HepG2 (cell line): ENCODE data around the gene CAND2. TPM values are rescaled to one million over a fixed set of nuclear protein-coding genes. Genes with fewer than 3 reads are reported as not detected.

Experiments used
- ATAC-seq: fragments of 200-7000 bp; cut with Tn5 transposase; 3 replicates; pipeline ENCODE4 v1.9.1; 2020; ENCODE audit warnings: mild to moderate bottlenecking, moderate library complexity
- BruUV-seq: library from RNA; stranded (reverse); fragments of 400-500 nt; replicated peaks from 2 replicates; lab custom pipeline; 2021; lab: Mats Ljungman, UMichigan
- CTCF ChIA-PET: fragments of 300-600 bp; formaldehyde crosslinking; extraction: SDS; loops from one replicate; lab custom pipeline; 2021; ENCODE audit warnings: low total read pairs, inconsistent platforms, low intra/inter-chr PET ratio; lab: Yijun Ruan, JAX
- POLR2A ChIA-PET: fragments of 350-600 bp; sonication (Branson Sonifier 250); formaldehyde crosslinking; loops from one replicate; lab custom pipeline; 2020; ENCODE audit warnings: antibody characterized with exemption, inconsistent platforms; lab: Yijun Ruan, JAX
- DNase-seq: peaks from one replicate; pipeline ENCODE4 v3.0.0-alpha.2; 2015; ENCODE audit warnings: low spot score
- FAIRE-seq: peaks from 3 replicates; lab custom pipeline; 2011; peaks lifted over from hg19 to GRCh38; lab: Jason Lieb, UNC
- H2AFZ ChIP-seq: one replicate; pipeline ENCODE4 v1.6.1; 2011; ENCODE audit warnings: low read length, inconsistent platforms
- H3K27ac ChIP-seq: fragments of 300-600 bp; 3 replicates; pipeline ENCODE4 v1.8.0; 2011; ENCODE audit warnings: mixed run types, mild to moderate bottlenecking, mixed read lengths, low read length, inconsistent platforms; ENCODE audit not compliant: insufficient read depth; ENCODE audit errors: extremely low read length
- H3K27me3 ChIP-seq, 2 experiments: fragments of 200-600 bp in 1 of 2; 2 replicates in 1 of 2; 3 replicates in 1 of 2; pipeline versions ENCODE4 v1.6.0 to v1.8.0; 2011; ENCODE audit warnings: low read length in 2 of 2, mild to moderate bottlenecking in 2 of 2, moderate library complexity in 2 of 2, inconsistent platforms in 1 of 2; ENCODE audit not compliant: insufficient read depth in 2 of 2, control insufficient read depth in 1 of 2
- H3K36me3 ChIP-seq, 2 experiments: fragments of 200-600 bp in 1 of 2; replicated peaks in 1 of 2; 2 replicates in 1 of 2; 3 replicates in 1 of 2; pipeline versions ENCODE4 v1.5.1 to v1.8.0; 2011; ENCODE audit warnings: low read length in 2 of 2, inconsistent platforms in 1 of 2; ENCODE audit not compliant: insufficient read depth in 2 of 2, control insufficient read depth in 1 of 2
- H3K4me1 ChIP-seq: 2 replicates; pipeline ENCODE4 v1.5.1; 2012; ENCODE audit warnings: low read length, inconsistent platforms; ENCODE audit not compliant: insufficient read depth
- H3K4me2 ChIP-seq: 2 replicates; pipeline ENCODE4 v1.6.0; 2011; ENCODE audit warnings: low read depth, low read length, inconsistent platforms
- H3K4me3 ChIP-seq, 3 experiments: fragments of 200-600 bp in 1 of 3; sonication (generic), shearing (Covaris generic) in 1 of 3; replicated peaks in 1 of 3; 2 replicates each; pipeline ENCODE4 v1.5.1; 2011 to 2016; ENCODE audit warnings: low read length in 3 of 3, inconsistent platforms in 2 of 3, low read depth in 2 of 3, mild to moderate bottlenecking in 2 of 3, control low read depth in 1 of 3, mixed read lengths in 1 of 3; ENCODE audit not compliant: insufficient read depth in 1 of 3
- H3K79me2 ChIP-seq: one replicate; pipeline ENCODE4 v1.6.1; 2011; ENCODE audit warnings: low read length, inconsistent platforms; ENCODE audit not compliant: insufficient read depth
- H3K9ac ChIP-seq: 2 replicates; pipeline ENCODE4 v1.6.0; 2011; ENCODE audit warnings: mild to moderate bottlenecking, low read depth, low read length, inconsistent platforms; ENCODE audit not compliant: insufficient read depth
- H3K9me3 ChIP-seq: 2 replicates; pipeline ENCODE4 v1.5.1; 2012; ENCODE audit warnings: mild to moderate bottlenecking, low read length
- H4K20me1 ChIP-seq: 2 replicates; pipeline ENCODE4 v1.6.0; 2011; ENCODE audit warnings: inconsistent platforms, mild to moderate bottlenecking, low read length, moderate library complexity; ENCODE audit not compliant: insufficient read depth
- FOXO1 ChIP-seq: sonication (generic); formaldehyde crosslinking; IDR thresholded peaks from 2 replicates; pipeline ENCODE4 v1.4.0; 2020; ENCODE audit warnings: missing genetic modification reagents
- GATA4 ChIP-seq: sonication (generic); IDR thresholded peaks from 2 replicates; pipeline ENCODE4 v1.6.1; 2016; ENCODE audit warnings: antibody characterized with exemption, low read depth, borderline replicate concordance
- HDAC2 ChIP-seq: sonication (generic); formaldehyde crosslinking; IDR thresholded peaks from 2 replicates; pipeline ENCODE4 v1.4.0; 2020; ENCODE audit warnings: missing genetic modification reagents
- MED13 ChIP-seq: sonication (generic); formaldehyde crosslinking; IDR thresholded peaks from 2 replicates; pipeline ENCODE4 v1.5.0; 2020; ENCODE audit warnings: missing genetic modification reagents
- PRDM10 ChIP-seq: sonication (generic); formaldehyde crosslinking; IDR thresholded peaks from 2 replicates; pipeline ENCODE4 v1.4.0; 2020; ENCODE audit warnings: low read depth, missing genetic modification reagents
- SALL1 ChIP-seq: sonication (generic); formaldehyde crosslinking; IDR thresholded peaks from 2 replicates; pipeline ENCODE4 v1.8.0; 2022; ENCODE audit warnings: mild to moderate bottlenecking, missing genetic modification reagents
- SIX4 ChIP-seq: sonication (generic); formaldehyde crosslinking; IDR thresholded peaks from 2 replicates; pipeline ENCODE4 v1.4.0; 2020; ENCODE audit warnings: missing genetic modification reagents
- ZBTB43 ChIP-seq: sonication (generic); formaldehyde crosslinking; conservative IDR thresholded peaks from 2 replicates; pipeline ENCODE4 v1.4.0; 2020; ENCODE audit warnings: missing genetic modification reagents
- ZNF496 ChIP-seq: sonication (generic); formaldehyde crosslinking; IDR thresholded peaks from 2 replicates; pipeline ENCODE4 v1.8.1; 2023; ENCODE audit warnings: mild to moderate bottlenecking, moderate library complexity, missing genetic modification reagents; ENCODE audit not compliant: insufficient replicate concordance
- ZNF513 ChIP-seq: sonication (generic); formaldehyde crosslinking; conservative IDR thresholded peaks from 2 replicates; pipeline ENCODE4 v1.5.0; 2020; ENCODE audit warnings: missing genetic modification reagents
- ZNF570 ChIP-seq: sonication (generic); formaldehyde crosslinking; IDR thresholded peaks from 2 replicates; pipeline ENCODE4 v1.4.0; 2020; ENCODE audit warnings: mild to moderate bottlenecking, missing genetic modification reagents, borderline replicate concordance
- WGBS: methylation state at CpG from one replicate; pipeline ENCODE4 v1.1.6; 2017; ENCODE audit warnings: low lambda C conversion rate; 5-methylcytosine and 5-hydroxymethylcytosine counted together
- in situ Hi-C: cut with HindIII; loops from 2 replicates; pipeline ENCODE4 v1.10.0; 2017; ENCODE audit warnings: low pct_unique_long_range_greater_than_20kb; ENCODE audit not compliant: extremely low pct_ligation_motif_present
- intact Hi-C: fragments of 100-400 bp; cut with micrococcal nuclease; formaldehyde crosslinking; loops from one replicate; pipeline ENCODE4 v1.10.0; 2022; ENCODE audit not compliant: unreplicated experiment
- polyA plus RNA-seq, 8 experiments: library from polyadenylated mRNA; depleted of rRNA in 3 of 8; stranded (reverse) in 7 of 8; unstranded in 1 of 8; fragments of >200 nt; fragmentation: Illumina TruSeq in 4 of 8; extraction: Trizol in 4 of 8; gene quantifications; 2 replicates each; pipeline versions ENCODE4 v1.2.1 to v1.2.3, GENCODE V29; 2011 to 2016; ENCODE audit warnings: low read depth in 4 of 8, missing spikeins in 1 of 8, mixed read lengths in 1 of 8; ENCODE audit not compliant: insufficient read depth in 1 of 8
- total RNA-seq, 5 experiments: library from RNA; depleted of rRNA; stranded (reverse); fragments of >200 nt; fragmentation: Illumina TruSeq; extraction: Trizol; gene quantifications; 2 replicates each; pipeline ENCODE4 v1.2.3, GENCODE V29; 2016; ENCODE audit warnings: low read depth in 1 of 5

CAND2 gene
- total and polyA plus RNA-seq, 2 of the 13 experiments (the other 11 are each of a cell fraction or from before 2014, with no cell fraction given), result 0.01 TPM; not detected in 1

GRCh38 chr3:12813967-12814366 is 17.5 kb downstream of the CAND2 start:
- Histone ChIP-seq H3K79me2 (no peaks in the 10 kb centered on the region), H3K36me3 (no peaks in the 10 kb centered on the region), H3K27me3 (peaks cover 16 to 59% of the 10 kb centered on the region in 2 experiments), H3K9me3 (no peaks in the 10 kb centered on the region), H3K4me2 (no peak overlapping the region), H3K27ac (no peak overlapping the region), H2AFZ (no peak overlapping the region), H3K9ac (no peak overlapping the region), H3K4me1 (peaks cover 15% of the 10 kb centered on the region), H3K4me3 (no peak overlapping the region)
- WGBS, result 25% methylated on average over 5 of the region's 6 CpGs
- in situ Hi-C loops, result no loop called here
- BruUV-seq, result no TSS peak
- FAIRE-seq (no peak), DNase-seq (no peak), ATAC-seq (no peak)
- CTCF ChIA-PET, result no interaction called here
- POLR2A ChIA-PET, result no interaction called here
- intact Hi-C loops, result no loop called here
- no peak for TF ChIP-seq SIX4 (CRISPR knock-in tag)
- no peak for TF ChIP-seq GATA4
- TF ChIP-seq SALL1 (CRISPR knock-in tag), result no peak
- no peak for TF ChIP-seq MED13 (CRISPR knock-in tag)
- no peak for TF ChIP-seq FOXO1 (CRISPR knock-in tag)
- no peak for TF ChIP-seq ZNF513 (CRISPR knock-in tag)
- TF ChIP-seq ZNF570 (CRISPR knock-in tag), result no peak
- TF ChIP-seq PRDM10 (CRISPR knock-in tag), result no peak
- no peak for TF ChIP-seq ZNF496
- TF ChIP-seq HDAC2 (CRISPR knock-in tag), result no peak
- TF ChIP-seq ZBTB43 (CRISPR knock-in tag), result no peak
- TF ChIP-seq, all 625 proteins: peak for 0
- no peaks in the 10 kb centered on the region for H4K20me1 ChIP-seq
